PC-9 (cell line): ENCODE data around the gene FERMT2. TPM values are rescaled to one million over a fixed set of nuclear protein-coding genes. Genes with fewer than 3 reads are reported as not detected.
A peak's percentile ranks its signal among the peaks of the same experiment; 100 is the strongest.

Source experiments
- BruUV-seq: library from RNA; stranded (reverse); fragments of 400-500 nt; replicated peaks from 2 replicates; lab custom pipeline; 2021; lab: Mats Ljungman, UMichigan
- CTCF ChIA-PET: fragments of 300-600 bp; sonication (Branson Sonifier 250); formaldehyde crosslinking; loops from one replicate; lab custom pipeline; 2022; ENCODE audit warnings: antibody characterized with exemption; lab: Charles Lee
- POLR2A ChIA-PET: fragments of 300-600 bp; sonication (Branson Sonifier 250); formaldehyde crosslinking; loops from one replicate; lab custom pipeline; 2022; ENCODE audit warnings: antibody characterized with exemption; ENCODE audit not compliant: unreplicated experiment; lab: Charles Lee
- DNase-seq, 2 experiments: peaks; one replicate each; pipeline versions ENCODE4 v3.0.0 to v3.0.0-alpha.2; 2015 to 2022; ENCODE audit warnings: mixed read lengths in 1 of 2
- H2AFZ ChIP-seq: fragments of 200-600 bp; sonication (generic); 2 replicates; pipeline ENCODE4 v1.8.1; 2017; ENCODE audit warnings: antibody characterized with exemption
- H3F3A ChIP-seq: fragments of 200-600 bp; sonication (generic); 2 replicates; pipeline ENCODE4 v1.8.1; 2017; ENCODE audit warnings: antibody characterized with exemption, mild to moderate bottlenecking, low read depth; ENCODE audit not compliant: insufficient read depth
- H3K27ac ChIP-seq: fragments of 200-600 bp; sonication (generic); 2 replicates; pipeline ENCODE4 v1.6.1; 2016; ENCODE audit warnings: mixed run types
- H3K27me3 ChIP-seq: fragments of 200-600 bp; sonication (generic); 2 replicates; pipeline ENCODE4 v1.6.1; 2016; ENCODE audit warnings: low read depth, mixed run types; ENCODE audit not compliant: insufficient read depth
- H3K36me3 ChIP-seq: fragments of 200-600 bp; sonication (generic); 2 replicates; pipeline ENCODE4 v1.6.1; 2016; ENCODE audit warnings: low read depth, mixed run types
- H3K4me1 ChIP-seq: fragments of 200-600 bp; sonication (generic); replicated peaks from 2 replicates; pipeline ENCODE4 v1.6.1; 2016; ENCODE audit warnings: mixed run types; ENCODE audit not compliant: insufficient read depth
- H3K4me2 ChIP-seq: fragments of 200-600 bp; sonication (generic); 2 replicates; pipeline ENCODE4 v1.6.1; 2017; ENCODE audit warnings: mixed run types
- H3K4me3 ChIP-seq: fragments of 200-600 bp; sonication (generic); 2 replicates; pipeline ENCODE4 v1.6.1; 2016; ENCODE audit warnings: mixed run types
- H3K79me2 ChIP-seq: fragments of 200-600 bp; sonication (generic); 2 replicates; pipeline ENCODE4 v1.6.1; 2017; ENCODE audit warnings: low read depth, mixed run types
- H3K9me2 ChIP-seq: fragments of 200-600 bp; sonication (generic); 2 replicates; pipeline ENCODE4 v1.8.1; 2017; ENCODE audit warnings: mild to moderate bottlenecking; ENCODE audit not compliant: insufficient read depth
- H3K9me3 ChIP-seq: fragments of 200-600 bp; sonication (generic); 2 replicates; pipeline ENCODE4 v1.8.1; 2016; ENCODE audit warnings: low read depth; ENCODE audit not compliant: insufficient read depth
- H4K20me1 ChIP-seq: fragments of 200-600 bp; sonication (generic); 2 replicates; pipeline ENCODE4 v1.8.1; 2017; ENCODE audit not compliant: insufficient read depth
- CTCF ChIP-seq: fragments of 200-600 bp; sonication (generic); conservative IDR thresholded peaks from 2 replicates; pipeline ENCODE4 v1.6.1; 2017; ENCODE audit warnings: mixed run types, antibody characterized with exemption, mild to moderate bottlenecking, moderate library complexity
- EZH2 ChIP-seq: fragments of 200-600 bp; sonication (generic); IDR thresholded peaks from 2 replicates; pipeline ENCODE4 v1.8.0; 2017; ENCODE audit warnings: antibody characterized with exemption, low read depth
- intact Hi-C: fragments of 100-400 bp; cut with micrococcal nuclease; formaldehyde crosslinking; loops from one replicate; pipeline ENCODE4 v1.10.0; 2022; ENCODE audit not compliant: unreplicated experiment
- total RNA-seq: library from RNA; stranded (reverse); gene quantifications from 2 replicates; pipeline ENCODE4 v1.2.3, GENCODE V29; 2021

Gene FERMT2
- total RNA-seq, 1 experiment from 2014 or later: 9.0 TPM

- Histone ChIP-seq H3K79me2 (no peaks in the 10 kb centered on the region), H3K27ac (no peak overlapping the region), H4K20me1 (no peaks in the 10 kb centered on the region), H3K4me1 (peaks cover 11% of the 10 kb centered on the region; the same call in 1 of the 2 replicates), H3K9me3 (no peaks in the 10 kb centered on the region), H3K27me3 (no peaks in the 10 kb centered on the region), H3K9me2 (no peaks in the 10 kb centered on the region), H3K36me3 (no peaks in the 10 kb centered on the region), H2AFZ (no peak overlapping the region), H3F3A (no peaks in the 10 kb centered on the region; the same call in 1 of the 2 replicates), H3K4me2 (no peak overlapping the region), H3K4me3 (no peak overlapping the region)
- CTCF ChIA-PET: no interaction called here
- intact Hi-C loops: no loop called here
- no peak for DNase-seq
- BruUV-seq: no TSS peak
- POLR2A ChIA-PET: no interaction called here
- TF ChIP-seq EZH2 (no peak), CTCF (no peak)
Measured at GRCh38 chr14:52874389-52874788, 76.5 kb downstream of the FERMT2 start.

- no TSS peak for BruUV-seq
- Histone ChIP-seq H3F3A (no peaks in the 10 kb centered on the region; the same call in 1 of the 2 replicates), H3K27me3 (no peaks in the 10 kb centered on the region), H3K4me1 (peaks cover 11% of the 10 kb centered on the region; the same call in 1 of the 2 replicates), H3K4me3 (no peak overlapping the region), H2AFZ (0 out of 2 replicates have a peak overlapping the region, but pooled peaks have one; percentile 22), H3K9me3 (no peaks in the 10 kb centered on the region), H3K36me3 (no peaks in the 10 kb centered on the region), H3K79me2 (no peaks in the 10 kb centered on the region), H3K27ac (peak overlapping the region; percentile 35; the same call in 1 of the 2 replicates), H3K4me2 (peak overlapping the region; percentile 36), H3K9me2 (no peaks in the 10 kb centered on the region), H4K20me1 (no peaks in the 10 kb centered on the region)
- ChIA-PET CTCF (no interaction called here), POLR2A (no interaction called here)
- no peak for TF ChIP-seq CTCF
- no peak for TF ChIP-seq EZH2
- DNase-seq: no peak
- intact Hi-C loops: no loop called here
Measured at GRCh38 chr14:52873694-52874093, 77.2 kb downstream of the FERMT2 start.

DNA sequence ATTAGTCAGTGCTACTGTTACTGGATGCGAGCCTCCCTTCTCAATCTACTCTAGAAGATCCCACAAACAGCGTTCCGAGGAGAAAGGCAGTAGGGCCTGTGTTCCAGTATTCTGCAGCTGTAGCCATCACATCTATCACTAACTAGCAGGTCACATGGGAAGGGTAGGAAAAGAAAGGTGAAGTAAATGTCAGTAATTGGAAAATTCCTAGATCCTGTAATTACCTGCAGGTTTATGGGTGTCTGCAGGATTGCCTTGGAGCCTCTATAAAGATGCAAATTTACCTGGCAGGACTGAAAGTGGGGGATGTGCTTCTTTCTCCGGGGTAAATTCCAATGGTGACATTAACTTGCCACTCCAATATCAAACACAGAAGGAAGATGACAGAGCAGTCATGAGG, 77.8 kb downstream of the FERMT2 start:
- H3K4me2 ChIP-seq: 0 out of 2 replicates have a peak overlapping the region, but pooled peaks have one; percentile 36
- ChIA-PET CTCF (no interaction called here), POLR2A (no interaction called here)

More for the DNA sequence above, 77.8 kb downstream of the FERMT2 start:
- Histone ChIP-seq H3K9me3 (no peaks in the 10 kb centered on the region), H3K27ac (peak overlapping the region; percentile 35; the same call in 1 of the 2 replicates), H2AFZ (peak overlapping the region; percentile 22; the same call in 1 of the 2 replicates), H3F3A (no peaks in the 10 kb centered on the region; the same call in 1 of the 2 replicates), H3K27me3 (no peaks in the 10 kb centered on the region), H4K20me1 (no peaks in the 10 kb centered on the region), H3K4me1 (peaks cover 11% of the 10 kb centered on the region; the same call in 1 of the 2 replicates), H3K36me3 (no peaks in the 10 kb centered on the region), H3K9me2 (no peaks in the 10 kb centered on the region), H3K4me3 (no peak overlapping the region), H3K79me2 (no peaks in the 10 kb centered on the region)
- intact Hi-C loops: no loop called here
- TF ChIP-seq CTCF (no peak), EZH2 (no peak)
- BruUV-seq: no TSS peak
- no peak for DNase-seq
